Esophagus (tissue), 2 donors: ENCODE results near the gene CARMIL3. TPM values are rescaled to one million over a fixed set of nuclear protein-coding genes. Genes with fewer than 3 reads are reported as not detected.

Experiments used
- H3K27ac ChIP-seq, 2 donors: one replicate each; pipeline ENCODE4 v1.5.1; 2013; ENCODE audit warnings: low read depth in 2 of 2, mild to moderate bottlenecking in 2 of 2, inconsistent platforms in 1 of 2, low read length in 1 of 2, moderate library complexity in 1 of 2
- H3K27me3 ChIP-seq, 2 donors: one replicate each; pipeline ENCODE4 v1.6.1; 2013; ENCODE audit warnings: low read length in 2 of 2, control low read depth in 1 of 2, mild to moderate bottlenecking in 1 of 2; ENCODE audit not compliant: insufficient read depth in 2 of 2, control insufficient read depth in 1 of 2
- H3K36me3 ChIP-seq, 2 donors: one replicate each; pipeline ENCODE4 v1.6.1; 2013; ENCODE audit warnings: low read length in 1 of 2; ENCODE audit not compliant: control insufficient read depth in 2 of 2, insufficient read depth in 2 of 2
- H3K4me1 ChIP-seq, 2 donors: one replicate each; pipeline ENCODE4 v1.6.1; 2013; ENCODE audit warnings: low read length in 1 of 2; ENCODE audit not compliant: control insufficient read depth in 2 of 2, insufficient read depth in 2 of 2
- H3K4me3 ChIP-seq, 2 donors: one replicate each; pipeline ENCODE4 v1.5.1; 2013; ENCODE audit warnings: low read length in 2 of 2, mild to moderate bottlenecking in 2 of 2, low read depth in 1 of 2, moderate library complexity in 1 of 2
- H3K9me3 ChIP-seq, 2 donors: one replicate each; pipeline ENCODE4 v1.6.1; 2013; ENCODE audit warnings: mild to moderate bottlenecking in 2 of 2, low read depth in 1 of 2, low read length in 1 of 2, moderate library complexity in 1 of 2; ENCODE audit not compliant: control insufficient read depth in 2 of 2, insufficient read depth in 1 of 2
- WGBS, 2 donors: extraction: QIAGEN DNeasy Blood & Tissue Kit; methylation state at CpG; one replicate each; pipeline ENCODE4 v1.1.7; 2013; 5-methylcytosine and 5-hydroxymethylcytosine counted together
- polyA plus RNA-seq, 2 donors: library from polyadenylated mRNA; stranded (reverse); fragments of 200-250 nt; gene quantifications; one replicate each; pipeline ENCODE4 v1.2.3, GENCODE V29; 2013
- donor health status: healthy with polysubstance abuse.
- donor health status: Bipolar disorder and iron deficiency.

The CARMIL3 gene
- polyA plus RNA-seq, 2 donors, result 0.55 to 2.3 TPM

DNA sequence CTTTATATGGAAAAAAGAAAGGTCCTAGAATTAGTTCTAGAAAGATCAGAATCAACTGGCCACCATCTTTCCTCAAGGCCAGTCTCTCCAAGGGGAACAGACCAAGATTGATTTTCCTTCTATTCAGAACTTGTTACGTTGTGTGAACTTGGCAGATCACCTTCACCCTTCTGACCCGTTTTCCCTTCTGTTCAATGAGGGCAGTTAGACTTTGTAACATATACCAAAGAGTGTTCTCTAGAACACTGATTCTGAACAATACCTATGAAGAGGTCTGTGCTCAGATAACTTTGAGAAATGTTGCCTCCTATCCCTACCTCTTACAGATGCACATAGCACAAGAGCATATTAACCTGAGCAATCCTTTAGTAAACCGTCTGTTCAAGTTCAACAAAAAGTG is 31.7 kb downstream of the CARMIL3 start:
- Histone ChIP-seq H3K27me3 (no peaks in the 10 kb centered on the region), H3K9me3 (no peaks in the 10 kb centered on the region), H3K4me3 (no peak overlapping the region), H3K27ac (no peak overlapping the region), H3K36me3 (no peaks in the 10 kb centered on the region), H3K4me1 (peaks cover 0 to 6% of the 10 kb centered on the region in 2 donors)
- 72 to 86% methylated on average over 3 of the region's 3 CpGs for WGBS, 2 donors

DNA sequence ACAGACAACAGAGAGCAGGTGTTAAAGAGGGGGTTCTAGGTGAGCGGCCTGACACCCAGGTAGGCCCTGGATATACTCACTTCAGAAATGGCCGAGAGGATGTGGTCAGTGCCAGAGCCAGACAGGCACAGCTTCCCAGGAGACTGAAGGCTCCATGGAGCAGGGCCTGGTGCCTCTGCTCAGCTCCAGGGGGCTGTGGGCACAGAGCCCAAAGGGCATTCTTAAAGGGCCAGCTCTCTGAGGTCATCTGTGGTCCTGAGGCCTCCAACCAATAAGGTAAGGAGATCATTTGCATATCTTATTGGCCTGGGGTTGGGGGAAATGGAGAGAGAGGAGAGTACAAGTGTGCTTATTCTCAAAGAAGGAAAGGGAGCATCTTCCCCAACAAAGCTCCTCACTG is 32.6 kb downstream of the CARMIL3 start:
- Histone ChIP-seq H3K27ac (no peak overlapping the region), H3K36me3 (no peaks in the 10 kb centered on the region), H3K9me3 (no peaks in the 10 kb centered on the region), H3K4me3 (no peak overlapping the region), H3K4me1 (peaks cover 0 to 6% of the 10 kb centered on the region in 2 donors), H3K27me3 (no peaks in the 10 kb centered on the region)
- WGBS, 2 donors, result 92 to 100% methylated on average over 2 of the region's 2 CpGs

GRCh38 chr14:24085215-24085614 is 33.4 kb downstream of the CARMIL3 start:
- no peaks in the 10 kb centered on the region for H3K27me3 ChIP-seq
- H3K27ac ChIP-seq, result no peak overlapping the region
- H3K4me1 ChIP-seq, result peaks cover 0 to 6% of the 10 kb centered on the region in 2 donors
- WGBS, 2 donors, result 90 to 91% methylated on average over 3 of the region's 3 CpGs
- H3K36me3 ChIP-seq, result no peaks in the 10 kb centered on the region
- no peaks in the 10 kb centered on the region for H3K9me3 ChIP-seq
- no peak overlapping the region for H3K4me3 ChIP-seq

DNA sequence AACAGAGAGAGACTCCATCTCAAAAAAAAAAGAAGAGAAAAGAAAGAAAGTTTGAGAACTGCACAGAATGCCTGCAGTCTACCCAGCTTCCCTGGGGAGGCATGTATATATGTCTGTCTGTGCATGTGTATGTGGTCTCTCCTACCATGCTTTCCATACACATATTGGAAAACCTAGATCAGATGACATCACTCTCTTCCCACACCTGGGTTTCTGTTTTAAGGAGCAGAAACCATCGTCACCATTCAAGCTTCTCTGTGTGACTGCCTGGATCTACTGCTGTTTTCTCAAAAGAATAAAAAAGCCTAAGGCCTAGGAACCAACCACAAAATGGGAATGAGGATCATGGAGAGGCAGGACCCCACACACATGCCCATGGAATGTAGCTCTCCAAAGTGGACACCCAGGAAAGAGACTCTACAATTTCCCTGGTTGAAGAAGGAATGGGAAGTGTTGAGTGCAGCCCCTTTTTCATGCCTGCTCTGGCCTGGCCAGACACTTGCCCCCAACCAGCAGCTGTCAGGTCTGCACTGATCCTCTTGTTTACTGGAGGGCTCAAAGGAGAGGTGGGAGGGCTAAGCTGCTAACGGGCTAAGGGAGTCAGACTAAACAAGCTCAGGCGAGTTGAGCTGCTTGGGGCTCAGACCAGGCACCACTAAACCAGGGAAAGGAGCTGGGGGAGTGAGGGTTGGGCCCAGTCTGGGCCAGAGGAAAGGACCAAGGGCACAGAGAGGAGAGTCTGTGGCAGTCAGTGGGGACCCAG is 34.6 kb downstream of the CARMIL3 start:
- WGBS, 2 donors, result 64 to 78% methylated on average over 3 of the region's 3 CpGs
- no peaks in the 10 kb centered on the region for H3K36me3 ChIP-seq
- H3K27me3 ChIP-seq, result no peaks in the 10 kb centered on the region
- H3K4me1 ChIP-seq, result peaks cover 0 to 3% of the 10 kb centered on the region in 2 donors
- no peak overlapping the region for H3K4me3 ChIP-seq
- no peak overlapping the region for H3K27ac ChIP-seq
- no peaks in the 10 kb centered on the region for H3K9me3 ChIP-seq

DNA sequence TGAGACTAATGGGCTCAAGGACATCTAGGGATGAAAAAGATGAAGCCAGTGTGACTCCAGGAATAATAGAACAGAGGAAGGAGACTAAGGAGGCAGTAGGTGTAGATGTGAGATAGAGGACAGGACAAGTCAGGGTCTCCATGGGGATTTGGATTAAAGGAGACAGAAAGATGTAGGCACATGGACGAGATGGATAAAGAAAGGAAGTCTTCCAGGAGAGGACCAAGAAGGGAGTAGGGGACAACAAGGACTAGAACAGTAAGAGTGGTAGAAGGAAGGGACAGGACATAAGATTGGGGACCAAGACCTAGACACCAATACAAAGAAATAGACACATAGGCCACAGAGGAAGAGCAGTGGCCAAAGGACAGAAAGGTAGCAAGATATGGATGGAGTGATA is 35.2 kb downstream of the CARMIL3 start:
- H3K4me1 ChIP-seq, result no peaks in the 10 kb centered on the region
- no peak overlapping the region for H3K27ac ChIP-seq
- H3K27me3 ChIP-seq, result no peaks in the 10 kb centered on the region
- H3K4me3 ChIP-seq, result no peak overlapping the region
- no peaks in the 10 kb centered on the region for H3K9me3 ChIP-seq
- no peaks in the 10 kb centered on the region for H3K36me3 ChIP-seq
- 78 to 87% methylated on average over 1 of the region's 1 CpG for WGBS, 2 donors

- H3K36me3 ChIP-seq, result no peaks in the 10 kb centered on the region
- 79 to 88% methylated on average over 2 of the region's 2 CpGs for WGBS, 2 donors
- no peak overlapping the region for H3K4me3 ChIP-seq
- H3K4me1 ChIP-seq, result no peaks in the 10 kb centered on the region
- no peaks in the 10 kb centered on the region for H3K9me3 ChIP-seq
- H3K27me3 ChIP-seq, result no peaks in the 10 kb centered on the region
- no peak overlapping the region for H3K27ac ChIP-seq
Measured at GRCh38 chr14:24088095-24088494, 36.3 kb downstream of the CARMIL3 start.

DNA sequence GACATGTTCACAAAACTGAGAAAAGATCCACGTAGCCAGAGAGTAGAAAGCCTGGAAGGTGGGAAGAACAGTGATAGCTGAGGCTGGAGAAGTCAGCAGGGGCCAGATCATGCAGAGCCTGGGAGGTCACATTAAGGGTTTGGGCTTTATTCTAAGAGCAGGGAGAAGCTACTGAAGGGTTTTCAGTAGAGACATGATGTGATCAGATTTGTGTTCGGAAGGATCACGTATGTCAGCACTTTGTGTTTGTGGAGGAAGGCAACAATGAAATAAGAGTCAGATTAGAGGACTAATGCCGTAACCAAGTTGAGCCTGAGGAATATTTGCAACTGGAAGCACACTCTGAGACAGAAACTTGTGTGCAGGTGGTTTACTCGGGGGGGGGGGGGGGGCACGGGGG is 38.1 kb downstream of the CARMIL3 start:
- 83 to 93% methylated on average over 4 to 6 of the region's 6 CpGs for WGBS, 2 donors
- Histone ChIP-seq H3K4me3 (no peak overlapping the region), H3K27ac (no peak overlapping the region), H3K27me3 (no peaks in the 10 kb centered on the region), H3K9me3 (no peaks in the 10 kb centered on the region), H3K36me3 (no peaks in the 10 kb centered on the region), H3K4me1 (peaks cover 0 to 4% of the 10 kb centered on the region in 2 donors)

DNA sequence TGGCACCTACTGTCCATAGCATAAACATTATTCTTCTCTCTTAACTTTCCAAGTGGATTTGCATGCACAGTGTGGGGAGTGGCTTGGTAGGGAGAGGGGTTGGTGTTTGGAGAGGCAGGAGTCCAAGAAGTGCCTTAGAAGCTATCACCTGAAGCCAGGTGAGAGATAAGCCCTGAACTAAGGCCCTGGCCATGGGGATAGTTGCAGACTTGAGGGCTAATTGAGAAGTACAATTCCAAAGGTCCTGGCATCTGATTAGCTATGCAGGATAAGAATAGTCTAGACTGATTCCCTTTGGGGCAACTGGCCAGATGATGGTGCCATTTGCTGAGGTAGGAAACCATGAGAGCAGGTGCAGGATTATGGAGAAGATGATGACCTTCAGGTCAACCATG is 40.3 kb downstream of the CARMIL3 start:
- no peaks in the 10 kb centered on the region for H3K27me3 ChIP-seq
- H3K4me3 ChIP-seq, result no peak overlapping the region
- H3K27ac ChIP-seq, result no peak overlapping the region
- H3K36me3 ChIP-seq, result no peaks in the 10 kb centered on the region
- H3K4me1 ChIP-seq, result peaks cover 2 to 13% of the 10 kb centered on the region in 2 donors
- no peaks in the 10 kb centered on the region for H3K9me3 ChIP-seq

GRCh38 chr14:24092505-24093206 is 40.8 kb downstream of the CARMIL3 start:
- H3K9me3 ChIP-seq, result no peaks in the 10 kb centered on the region
- H3K4me3 ChIP-seq, result no peak overlapping the region
- no peaks in the 10 kb centered on the region for H3K27me3 ChIP-seq
- H3K36me3 ChIP-seq, result no peaks in the 10 kb centered on the region
- peaks cover 2 to 13% of the 10 kb centered on the region in 2 donors for H3K4me1 ChIP-seq
- 83 to 89% methylated on average over 4 of the region's 4 CpGs for WGBS, 2 donors
- H3K27ac ChIP-seq, result peak overlapping the region in 1 of 2 donors; percentile 98
